GM21737 (cell line): Measurements from ENCODE around the gene NWD2.

ENCODE experiments used
- ATAC-seq: cut with Tn5 transposase; IDR thresholded peaks from one replicate; pipeline ENCODE4 v1.9.1; 2021; ENCODE audit warnings: mild to moderate bottlenecking, moderate library complexity; ENCODE audit not compliant: unreplicated experiment

Gene NWD2

GRCh38 chr4:37464373-37465128 lies 220.0 kb downstream of the NWD2 start:
- no peak for ATAC-seq

- no peak for ATAC-seq
Observed at GRCh38 chr4:37465296-37465695, 220.8 kb downstream of the NWD2 start.

- ATAC-seq: no peak
Observed at GRCh38 chr4:37465845-37466244, 221.3 kb downstream of the NWD2 start.

- no peak for ATAC-seq
Observed at GRCh38 chr4:37467223-37467622, 222.7 kb downstream of the NWD2 start.

GRCh38 chr4:37467824-37468223 lies 223.3 kb downstream of the NWD2 start:
- no peak for ATAC-seq

GRCh38 chr4:37469286-37469685 lies 224.7 kb downstream of the NWD2 start:
- no peak for ATAC-seq

GRCh38 chr4:37470245-37470644 lies 225.7 kb downstream of the NWD2 start:
- ATAC-seq: no peak

- ATAC-seq: no peak
Observed at GRCh38 chr4:37471093-37471492, 226.6 kb downstream of the NWD2 start.

GRCh38 chr4:37471971-37472370 lies 227.4 kb downstream of the NWD2 start:
- no peak for ATAC-seq

- no peak for ATAC-seq
Observed at GRCh38 chr4:37473807-37474206, 229.3 kb downstream of the NWD2 start.

- no peak for ATAC-seq
Observed at GRCh38 chr4:37475087-37475486, 230.5 kb downstream of the NWD2 start.

- ATAC-seq: no peak
Observed at GRCh38 chr4:37475776-37476175, 231.2 kb downstream of the NWD2 start.

GRCh38 chr4:37476256-37476655 lies 231.7 kb downstream of the NWD2 start:
- ATAC-seq: no peak

GRCh38 chr4:37476691-37477090 lies 232.1 kb downstream of the NWD2 start:
- no peak for ATAC-seq

GRCh38 chr4:37477126-37477525 lies 232.6 kb downstream of the NWD2 start:
- no peak for ATAC-seq

GRCh38 chr4:37478151-37478550 lies 233.6 kb downstream of the NWD2 start:
- no peak for ATAC-seq

- ATAC-seq: no peak
Observed at GRCh38 chr4:37480509-37480908, 236.0 kb downstream of the NWD2 start.

GRCh38 chr4:37481547-37482122 lies 237.1 kb downstream of the NWD2 start:
- ATAC-seq: no peak

- no peak for ATAC-seq
Observed at GRCh38 chr4:37482236-37482913, 237.8 kb downstream of the NWD2 start.

GRCh38 chr4:37483610-37484009 lies 239.1 kb downstream of the NWD2 start:
- ATAC-seq: no peak

GRCh38 chr4:37486166-37486565 lies 241.6 kb downstream of the NWD2 start:
- no peak for ATAC-seq

- ATAC-seq: no peak
Observed at GRCh38 chr4:37487668-37488067, 243.1 kb downstream of the NWD2 start.
